Activated CD4-positive, alpha-beta T cell treated with anti-CD3 and anti-CD28 coated beads for 1 hour (primary cell): Measurements from ENCODE around the gene BRPF3.

ENCODE experiments used
- DNase-seq: peaks from one replicate; pipeline ENCODE4 v3.0.0-alpha.2; 2020

Gene BRPF3

DNA sequence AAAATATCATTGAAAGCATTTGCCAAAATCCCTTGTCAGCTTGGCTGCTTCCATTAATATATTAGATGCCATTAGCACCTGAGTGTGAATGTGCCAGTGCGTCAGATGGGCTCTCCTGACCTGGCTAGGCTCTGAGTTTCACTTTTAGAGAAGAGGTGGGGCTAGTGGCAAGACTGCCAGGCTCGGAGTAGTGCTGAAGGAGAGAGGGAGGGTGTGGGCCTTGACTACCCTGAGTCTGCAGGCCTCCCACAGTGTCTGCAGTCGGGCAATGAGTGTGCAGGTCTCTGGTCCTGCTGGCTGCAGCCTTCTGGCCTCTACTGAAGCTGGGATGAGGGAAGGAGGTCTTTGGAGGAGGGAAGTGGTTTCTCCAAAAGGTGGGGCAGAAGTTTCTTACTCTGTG, 38.8 kb downstream of the BRPF3 start:
- DNase-seq = no peak

DNA sequence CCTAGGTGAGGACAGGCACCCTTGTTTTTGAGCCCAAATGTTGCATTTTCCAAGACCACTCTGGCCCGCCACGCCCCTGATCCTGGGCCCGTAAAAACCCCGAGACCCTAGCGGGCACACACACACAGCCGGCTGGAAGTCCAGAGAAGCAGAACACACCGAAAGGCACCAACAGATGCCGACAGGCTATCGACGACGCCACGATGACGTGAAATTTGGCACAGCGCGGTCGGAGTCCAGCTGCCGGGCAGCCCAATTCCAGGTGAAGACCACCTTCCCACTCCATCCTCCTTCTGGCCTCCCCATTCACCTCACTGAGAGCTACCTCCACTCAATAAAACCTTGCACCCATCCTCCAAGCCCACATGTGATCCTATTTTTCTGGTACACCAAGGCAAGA, 39.3 kb downstream of the BRPF3 start:
- no peak for DNase-seq

DNA sequence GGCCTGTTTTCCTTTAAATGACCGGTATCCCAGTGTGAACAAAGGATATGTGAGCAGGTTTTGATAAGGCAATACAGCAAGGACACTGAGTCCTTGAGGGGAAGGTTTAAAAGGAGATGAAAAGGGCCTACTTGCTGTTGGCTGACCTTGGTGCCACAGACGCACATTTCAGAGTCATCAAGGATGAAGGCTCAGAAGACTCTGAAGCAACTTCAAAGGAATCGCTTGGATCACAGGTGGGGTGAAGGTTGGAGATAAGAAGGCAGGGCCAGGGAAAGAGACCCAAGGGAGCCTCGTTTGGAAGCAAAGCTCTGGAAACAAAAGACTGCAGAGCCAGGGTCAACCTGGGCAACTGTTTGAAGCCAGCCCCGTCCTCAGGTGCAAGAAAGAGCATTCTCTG, 43.2 kb downstream of the BRPF3 start:
- no peak for DNase-seq

DNA sequence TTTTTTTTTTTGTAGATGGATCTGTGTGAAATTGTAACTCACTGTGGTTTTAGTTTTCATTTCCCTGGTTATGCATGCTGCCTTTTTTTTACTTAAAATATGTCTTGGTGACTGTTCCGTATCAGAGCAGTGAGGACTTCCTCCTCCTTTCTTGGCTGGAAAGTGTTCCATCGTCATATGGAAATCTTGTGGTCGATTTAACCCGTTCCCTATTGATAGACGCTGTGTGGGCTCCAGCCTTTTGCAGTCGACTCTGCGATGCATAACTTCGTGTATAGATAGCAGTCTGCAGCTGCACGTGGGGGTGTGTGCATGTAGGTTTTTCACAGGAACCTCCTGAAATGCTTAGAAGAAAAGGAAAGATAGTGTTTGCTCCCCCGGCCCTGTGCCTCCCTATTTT, 45.2 kb downstream of the BRPF3 start:
- no peak for DNase-seq

DNA sequence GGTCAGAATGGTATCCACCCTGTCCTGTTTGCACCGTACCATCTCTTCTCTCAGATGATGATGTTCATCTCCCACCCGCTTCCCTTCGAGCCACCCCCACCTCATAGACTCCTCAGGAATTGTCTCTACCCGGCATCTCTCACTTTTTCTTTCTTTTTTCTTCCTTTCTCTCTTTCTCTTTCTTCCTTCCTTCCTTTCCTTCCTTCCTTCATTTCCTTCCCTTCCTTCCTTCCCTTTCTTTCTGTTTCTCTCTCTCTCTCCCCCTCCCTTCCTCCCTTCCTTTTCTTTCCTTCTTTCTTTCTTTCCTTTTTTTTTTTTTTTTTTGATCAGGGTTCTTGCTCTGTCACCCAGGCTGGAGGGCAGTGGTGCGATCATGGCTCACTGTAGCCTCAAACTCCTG, 45.6 kb downstream of the BRPF3 start:
- no peak for DNase-seq

DNA sequence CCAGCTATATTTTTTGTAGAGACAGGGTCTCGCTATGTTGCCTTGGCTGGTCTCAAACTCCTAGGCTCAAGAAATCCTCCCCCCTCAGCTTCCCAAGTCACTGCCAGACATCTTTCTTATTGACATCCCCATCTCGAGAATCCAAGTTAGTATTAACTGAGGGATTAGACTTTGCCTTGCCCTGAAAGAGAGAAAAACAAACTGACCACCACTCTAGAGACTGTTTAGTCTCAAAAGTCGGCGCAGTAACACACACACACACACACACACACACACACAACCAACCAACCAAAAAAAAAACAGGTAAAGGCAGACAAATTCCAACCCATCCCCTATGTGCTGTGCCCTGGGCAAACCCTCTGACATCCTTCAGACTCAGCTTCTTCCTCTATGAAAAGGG, 46.1 kb downstream of the BRPF3 start:
- no peak for DNase-seq

DNA sequence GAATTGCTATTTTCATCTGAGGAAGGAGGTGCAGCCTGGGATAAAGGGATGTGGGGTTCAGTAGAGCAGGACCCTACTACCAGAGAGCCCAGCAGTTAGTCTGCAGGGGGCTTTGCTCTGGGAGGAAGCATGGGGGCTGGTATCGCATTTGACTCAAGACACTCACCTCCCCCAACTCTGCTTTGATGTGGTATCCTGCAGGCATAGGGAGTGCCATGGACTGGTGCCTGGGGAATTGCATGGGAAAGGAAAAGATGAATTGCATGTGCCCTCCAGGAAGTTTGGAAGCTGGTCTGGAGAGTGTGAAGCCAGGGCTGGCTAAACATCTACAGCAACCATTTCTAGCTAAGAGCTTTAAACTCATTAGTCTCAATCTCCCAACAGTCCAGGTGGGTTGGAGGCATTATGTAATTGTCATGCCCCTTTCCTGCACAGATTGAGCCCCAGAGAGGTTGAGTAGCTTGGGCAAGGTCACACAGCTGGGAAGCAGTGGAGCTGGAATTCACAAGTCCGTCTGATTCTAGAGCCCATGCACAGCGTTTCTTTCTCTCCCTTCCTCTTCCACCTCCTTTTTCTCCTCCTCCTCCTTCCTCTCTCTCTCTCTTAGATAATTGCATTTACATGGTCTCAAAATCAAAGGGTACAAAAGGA, 47.1 kb downstream of the BRPF3 start:
- DNase-seq = no peak

DNA sequence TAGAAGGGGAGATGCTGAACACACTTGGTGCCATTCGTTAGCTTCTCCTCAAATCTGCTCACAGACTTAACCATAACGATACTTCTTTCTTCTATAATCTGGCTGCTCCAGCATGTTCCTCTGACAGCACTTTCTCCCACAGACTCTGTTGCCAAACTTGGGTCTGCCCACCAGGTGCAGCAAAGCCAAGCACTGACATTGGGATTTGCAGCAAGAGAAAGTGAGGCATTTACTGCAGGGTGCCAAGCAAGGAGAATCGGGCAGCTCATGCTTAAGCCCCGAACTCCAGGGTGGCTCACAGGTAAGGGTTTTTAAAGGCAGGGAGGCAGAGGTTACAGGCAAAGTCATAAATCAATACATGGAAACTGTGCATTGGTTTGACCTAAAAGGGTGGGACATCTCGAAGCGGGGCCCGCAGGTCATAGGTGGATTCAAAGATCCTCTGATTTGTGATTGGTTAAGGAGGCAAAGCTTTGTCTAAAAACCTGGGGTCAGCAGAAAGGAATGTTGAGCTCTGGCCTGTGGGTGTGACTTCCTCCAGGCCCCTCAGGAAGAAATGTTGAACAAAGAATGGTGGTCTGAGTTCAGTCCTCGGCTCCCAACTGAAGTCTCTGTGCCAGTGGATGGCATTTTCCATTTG, 48.2 kb downstream of the BRPF3 start:
- DNase-seq = no peak

DNA sequence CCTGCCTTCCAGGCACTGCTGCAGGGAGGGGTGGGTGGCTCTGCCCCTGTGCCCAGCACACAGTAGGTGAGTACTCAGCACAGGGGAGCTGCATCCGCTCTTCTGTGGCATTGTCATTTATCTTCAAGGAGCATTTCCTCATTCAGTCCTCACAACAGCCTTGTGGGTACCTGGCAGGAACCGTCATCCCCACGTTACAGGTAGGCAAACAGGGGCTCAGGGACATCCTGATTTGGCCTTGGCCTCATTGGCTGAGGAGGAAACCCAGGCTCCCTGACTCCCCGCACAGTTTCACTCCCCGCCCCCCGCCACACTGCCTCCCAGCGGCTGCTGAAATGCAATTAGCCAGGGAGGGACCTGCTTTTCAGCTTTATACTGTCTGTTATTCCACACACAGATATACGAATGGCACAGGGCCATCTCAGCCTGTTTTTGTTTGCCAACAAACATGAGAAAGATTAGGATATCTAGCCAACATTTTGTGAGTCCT, 49.1 kb downstream of the BRPF3 start:
- no peak for DNase-seq

DNA sequence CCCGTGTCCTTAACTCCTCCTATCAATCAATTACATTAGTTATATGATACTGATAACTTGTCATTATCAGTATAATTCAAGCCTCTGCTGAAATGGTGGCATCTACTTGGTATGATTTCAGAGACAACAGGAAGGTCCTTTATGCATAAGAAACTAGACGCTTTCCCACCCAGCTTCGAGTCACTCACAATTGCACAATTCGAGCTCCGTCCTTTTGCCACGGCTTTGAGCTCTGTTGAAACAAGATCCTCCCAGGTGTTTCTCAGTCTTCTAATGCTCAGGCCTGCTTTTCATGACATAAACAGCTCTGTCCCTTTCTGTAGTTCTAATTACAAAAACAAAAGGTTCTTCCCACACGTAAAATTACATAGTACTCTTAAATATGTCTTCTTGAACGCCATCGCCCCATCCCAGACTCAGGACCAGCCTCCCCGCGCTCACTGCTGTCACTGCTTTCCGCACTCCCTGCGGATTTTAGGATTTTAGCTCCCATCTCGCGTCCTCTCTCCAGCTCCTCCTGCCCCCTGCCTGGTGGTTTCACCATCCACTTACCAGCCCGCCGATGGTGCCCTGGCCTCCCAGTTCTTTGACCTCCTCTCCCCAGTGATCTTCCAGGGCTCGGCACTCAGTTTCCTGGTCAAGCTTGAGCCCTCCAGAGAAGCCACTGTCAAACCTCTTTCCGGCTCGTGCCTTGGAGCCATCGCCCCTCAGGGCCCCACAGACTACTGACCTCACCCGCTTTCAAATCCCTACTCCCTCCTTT, 50.1 kb downstream of the BRPF3 start:
- no peak for DNase-seq

DNA sequence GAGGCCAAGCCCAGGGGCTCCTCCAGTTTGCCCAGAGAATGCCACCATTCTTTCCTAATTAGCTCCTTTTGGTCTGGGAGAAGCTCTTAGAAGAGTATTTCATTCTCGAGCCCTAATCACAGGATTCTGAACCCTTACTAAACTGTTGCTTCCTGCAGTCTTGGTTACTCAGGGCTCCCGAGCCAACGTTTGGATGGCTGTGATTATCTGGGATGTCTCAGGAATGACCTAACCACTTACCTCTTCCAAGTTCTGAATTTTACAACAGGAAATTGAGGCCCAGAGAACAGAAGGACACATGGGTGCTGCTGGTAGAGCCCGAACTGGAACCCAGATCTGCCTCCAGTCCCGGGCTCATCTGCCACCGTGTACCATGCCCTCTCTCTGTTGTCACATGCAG, 51.1 kb downstream of the BRPF3 start:
- DNase-seq = no peak

DNA sequence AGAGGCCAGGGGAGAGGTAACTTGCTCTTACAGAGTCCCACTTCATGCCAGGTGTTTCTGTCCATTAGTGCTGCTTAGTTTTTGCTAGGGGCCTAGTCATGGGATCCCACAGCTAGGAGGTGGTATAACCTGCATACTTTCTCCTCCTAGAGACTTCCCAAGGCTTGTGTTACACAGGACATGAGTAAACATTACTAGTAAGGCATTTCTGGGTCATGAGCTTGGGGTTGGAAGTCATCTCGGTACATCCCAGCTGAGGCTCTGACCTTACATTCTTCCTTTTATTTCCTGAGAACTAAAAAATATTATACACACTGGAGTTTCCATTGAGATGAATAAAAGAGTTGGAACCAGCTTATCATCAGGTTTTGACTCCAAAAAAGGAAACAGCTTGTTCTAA, 52.4 kb downstream of the BRPF3 start:
- DNase-seq = no peak

DNA sequence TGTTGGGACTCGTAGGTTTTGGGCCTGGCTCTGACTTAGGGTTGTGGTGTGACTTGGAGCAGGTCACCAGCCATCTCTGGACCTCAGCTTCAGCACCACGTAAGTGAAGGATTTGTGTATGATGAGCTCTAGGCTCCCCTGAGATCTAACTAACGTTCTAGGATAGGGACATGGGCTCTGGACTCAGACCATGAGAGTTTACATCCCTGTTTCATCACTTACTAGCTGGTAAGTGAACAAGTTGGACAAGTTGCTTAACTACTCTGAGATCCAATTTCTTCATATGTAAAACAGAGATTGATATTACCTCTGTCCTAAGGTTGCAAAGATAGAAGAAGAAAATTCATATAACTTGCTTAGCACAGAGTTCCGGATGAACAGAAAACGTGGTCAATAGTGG, 53.0 kb downstream of the BRPF3 start:
- no peak for DNase-seq

DNA sequence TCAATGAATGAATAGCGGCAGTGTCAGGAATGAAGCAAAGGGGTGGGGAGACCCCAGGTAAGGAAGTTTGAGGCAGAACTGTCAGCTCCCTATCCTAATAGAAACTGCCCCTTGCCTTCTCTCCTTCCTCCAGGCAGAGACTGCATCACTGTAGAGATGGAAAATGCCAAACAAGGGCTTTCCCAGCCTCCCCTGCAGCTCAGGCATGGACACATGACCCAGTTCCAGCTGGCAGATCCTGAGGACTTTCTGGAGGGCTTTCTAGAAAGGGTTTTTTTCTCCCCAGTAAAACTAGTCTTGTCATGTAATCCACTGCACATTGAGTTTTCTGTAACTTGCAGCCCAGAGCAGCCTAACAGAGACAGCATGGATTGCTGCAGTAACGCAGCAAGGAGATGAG, 55.5 kb downstream of the BRPF3 start:
- no peak for DNase-seq

DNA sequence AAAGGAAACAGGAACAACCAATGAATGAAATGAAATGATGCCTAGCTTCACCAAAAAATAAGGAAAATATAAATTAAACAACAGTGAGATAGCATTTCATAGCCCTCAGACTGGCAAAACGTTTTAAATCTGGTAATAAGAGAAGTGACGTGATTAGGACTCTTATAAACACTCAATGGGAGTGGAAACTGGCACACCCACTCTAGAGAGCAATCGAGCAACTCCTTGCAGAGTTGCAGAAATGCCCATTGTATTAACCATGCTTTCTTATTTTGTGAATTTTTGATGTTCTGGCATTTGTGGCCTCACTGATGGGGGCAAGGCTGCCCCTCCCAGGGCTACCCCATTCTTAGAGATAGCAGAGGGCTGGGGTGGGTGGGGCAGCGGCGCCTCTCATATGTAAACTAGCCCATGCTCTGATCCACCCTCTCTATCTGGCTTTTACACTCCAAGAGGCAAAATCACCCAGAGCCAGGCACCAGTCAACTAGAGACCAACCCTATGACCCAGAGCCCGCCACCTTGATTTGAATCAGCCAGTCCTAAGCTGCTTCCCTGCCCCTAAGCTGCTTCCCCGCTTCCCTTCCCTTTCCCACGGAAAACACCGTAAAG, 67.0 kb downstream of the BRPF3 start:
- DNase-seq = no peak

DNA sequence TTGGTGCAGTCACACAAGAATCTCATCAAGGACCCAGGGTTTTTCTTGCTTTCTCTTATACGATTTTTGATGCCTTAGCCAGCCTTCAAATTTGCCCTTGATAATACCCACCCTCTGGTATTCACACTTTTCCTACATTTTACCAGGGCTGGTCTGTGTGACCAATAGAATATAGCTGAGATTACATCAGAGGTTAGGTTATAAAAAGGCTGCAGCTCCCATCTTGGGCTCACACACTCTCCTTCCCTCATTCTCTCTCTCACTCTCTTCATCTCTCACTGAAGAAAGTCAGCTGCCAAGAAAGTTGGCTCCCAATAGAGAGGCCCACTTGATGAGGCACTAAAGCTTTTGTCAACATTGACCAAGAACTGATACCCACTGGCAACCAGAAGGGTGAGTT, 69.2 kb downstream of the BRPF3 start:
- no peak for DNase-seq

DNA sequence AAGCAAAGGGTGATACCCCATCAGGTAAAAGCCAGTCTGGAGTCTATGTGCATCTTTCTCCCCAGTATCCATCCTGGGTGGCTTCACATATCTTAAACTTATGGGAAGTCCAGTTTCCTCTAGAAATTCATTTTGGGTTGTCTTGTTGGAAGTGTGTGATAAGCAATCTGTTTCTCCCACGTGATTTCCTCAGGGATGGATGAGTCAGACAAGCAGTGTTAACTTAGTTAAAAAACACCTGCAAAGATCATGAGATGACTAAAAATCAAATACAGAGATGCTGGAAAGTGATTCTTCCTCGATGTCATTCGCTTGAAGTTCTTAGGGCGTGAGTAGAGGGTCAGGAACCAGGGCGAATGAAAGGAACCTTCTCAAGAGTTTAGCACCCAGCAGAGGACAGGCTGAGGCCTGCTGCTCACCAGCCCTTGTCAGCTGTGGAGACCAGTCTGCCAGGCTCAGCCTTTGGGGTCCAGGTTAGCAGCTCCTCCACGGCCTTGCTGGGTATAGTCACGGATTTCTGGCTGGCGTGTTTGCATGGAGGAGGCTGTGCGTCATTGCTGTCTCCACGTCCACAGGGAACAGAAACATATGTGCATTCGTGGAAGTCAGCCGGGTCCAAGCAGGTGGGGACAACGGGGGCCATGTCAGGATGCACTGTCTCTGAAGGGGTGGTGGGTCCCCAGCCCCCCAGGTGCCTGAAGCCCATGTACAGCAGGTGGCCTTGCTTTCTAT, 70.5 kb downstream of the BRPF3 start:
- DNase-seq = no peak

DNA sequence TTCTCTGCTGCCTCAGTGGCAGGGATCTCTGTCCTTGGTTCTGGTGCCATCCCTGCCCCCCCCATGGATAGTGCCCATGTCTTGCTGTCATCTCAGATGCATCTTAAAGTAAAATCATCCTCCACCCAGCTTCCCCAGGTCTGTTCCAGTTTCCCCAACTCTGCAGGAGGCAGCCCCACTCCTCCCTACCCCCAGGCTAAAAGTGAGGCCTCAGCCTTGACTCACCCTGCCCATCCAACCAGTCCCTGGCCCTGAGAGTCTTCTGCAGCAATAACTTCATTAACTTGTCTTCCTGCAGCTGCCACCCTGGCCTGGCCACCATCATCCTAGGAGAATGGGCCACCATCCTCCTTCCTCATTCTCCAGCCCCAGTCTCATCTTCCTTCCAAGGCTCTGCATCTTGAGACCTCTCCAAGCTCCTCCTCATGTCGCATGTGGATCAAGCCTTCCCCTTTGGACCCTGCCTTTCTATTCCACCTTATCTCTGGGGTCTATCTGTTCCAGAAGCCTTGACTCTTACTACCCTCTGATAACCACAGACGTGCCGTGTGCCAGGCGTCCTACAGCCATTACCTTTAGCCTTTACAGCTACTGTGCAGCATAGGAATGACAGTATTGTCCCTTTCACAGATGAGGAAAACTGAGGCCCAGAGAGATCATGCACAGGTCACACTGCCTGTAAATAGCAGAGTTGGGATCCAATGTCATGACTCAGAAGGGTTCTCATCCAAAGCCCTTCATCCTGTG, 71.4 kb downstream of the BRPF3 start:
- DNase-seq = no peak

DNA sequence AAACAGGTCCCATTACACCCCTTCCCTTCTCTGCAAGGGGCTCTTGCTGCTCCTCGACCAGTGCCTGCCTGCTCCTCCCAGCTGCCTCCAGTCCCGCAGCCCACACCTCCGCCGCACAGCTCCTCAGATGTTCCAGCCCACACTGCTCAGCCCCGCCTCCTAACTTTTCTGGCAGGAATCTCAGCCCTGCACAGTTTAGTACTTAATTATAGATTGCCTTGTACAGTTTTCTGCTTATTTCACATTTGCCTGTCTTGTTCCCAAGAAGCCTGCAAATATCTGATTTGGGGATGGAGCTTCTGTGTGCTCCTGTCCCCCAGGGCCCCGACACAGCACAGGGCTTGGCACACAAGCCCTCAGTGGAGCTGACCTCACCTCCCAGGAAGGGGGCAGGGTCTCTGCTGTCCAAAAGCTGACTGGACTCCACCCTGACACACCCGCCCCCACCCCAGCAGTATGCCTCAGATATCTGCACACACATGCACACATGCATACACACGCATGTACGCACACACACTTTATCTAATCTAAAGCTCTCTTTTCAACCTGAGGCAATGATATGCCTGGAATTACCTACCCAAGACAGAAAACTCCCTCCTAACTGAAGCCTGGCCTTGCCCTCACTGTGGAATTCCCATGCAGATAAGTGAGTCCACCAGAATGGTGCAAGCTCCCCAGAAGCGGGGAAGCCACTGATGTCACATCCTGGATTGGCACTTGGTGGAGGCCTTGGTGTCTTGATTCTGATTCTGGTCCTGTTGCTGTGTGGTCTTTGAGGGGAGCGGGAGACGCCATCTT, 72.1 kb downstream of the BRPF3 start:
- no peak for DNase-seq

DNA sequence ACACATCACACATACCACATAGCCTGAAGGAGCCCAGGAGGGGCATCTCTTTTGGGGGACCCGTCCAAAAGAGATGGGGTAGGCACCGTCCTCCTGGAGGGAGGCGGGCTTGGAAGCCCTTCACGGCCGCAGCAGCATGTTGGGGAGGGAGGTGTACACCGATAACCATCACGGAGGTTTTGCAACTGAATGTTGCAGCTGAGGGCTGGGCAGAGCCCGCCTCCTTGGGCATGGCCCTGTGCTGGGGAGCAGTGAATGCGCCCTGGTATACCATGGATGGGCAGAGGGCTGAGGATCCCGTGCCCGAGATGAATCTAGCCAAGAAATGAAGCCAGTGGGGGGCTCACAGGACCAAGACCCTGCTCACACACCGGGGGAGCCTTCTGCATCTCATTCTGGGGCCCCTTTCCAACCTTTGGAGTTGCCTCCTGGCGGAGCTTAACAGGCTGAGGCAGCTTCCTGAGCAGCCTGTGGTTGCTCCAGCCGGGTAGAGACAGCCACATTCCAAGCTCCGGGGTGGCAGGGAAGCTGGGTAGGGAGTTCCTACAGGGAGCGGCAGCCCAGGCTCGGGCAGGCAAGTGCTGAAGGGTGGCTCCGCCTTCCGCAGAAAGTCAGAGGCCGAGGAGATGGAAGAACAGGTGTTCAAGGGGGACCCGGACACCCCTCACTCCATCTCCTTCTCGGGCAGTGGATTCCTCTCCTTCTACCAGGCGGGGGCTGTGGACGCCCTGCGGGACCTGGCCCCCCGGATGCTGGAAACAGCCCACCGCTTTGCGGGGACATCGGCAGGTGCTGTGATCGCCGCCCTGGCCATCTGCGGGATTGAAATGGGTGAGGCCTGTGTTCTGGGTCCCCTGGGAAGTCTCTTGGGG, 73.5 kb downstream of the BRPF3 start, which contains the start of gene PNPLA1:
Gene PNPLA1 (plus strand): TSS at position 227 of the 872 bp plus-strand sequence. CDS start 400 bp downstream, at position 627.
- no peak for DNase-seq
